Endometrial microvascular endothelial cells (primary cell): ENCODE results near the gene VWDE. TPM values are rescaled to one million over a fixed set of nuclear protein-coding genes. Genes with fewer than 3 reads are reported as not detected.

ENCODE experiments used
- in situ Hi-C: cut with HindIII; loops from 2 replicates; pipeline ENCODE4 v1.10.0; 2017; ENCODE audit warnings: low sequenced_read_pairs, low pct_unique_long_range_greater_than_20kb; ENCODE audit errors: inconsistent ontology term
- total RNA-seq: library from RNA; depleted of rRNA; stranded (reverse); fragments of >200 nt; gene quantifications from one replicate; pipeline ENCODE4 v1.2.3, GENCODE V29; 2015; ENCODE audit errors: inconsistent ontology term

The VWDE gene
- total RNA-seq, 1 donor from 2014 or later: not detected

- in situ Hi-C loops: no loop called here
Measured at GRCh38 chr7:12303062-12303461, 100.6 kb downstream of the VWDE start.

GRCh38 chr7:12300415-12300814 lies 103.2 kb downstream of the VWDE start:
- in situ Hi-C loops: no loop called here

DNA sequence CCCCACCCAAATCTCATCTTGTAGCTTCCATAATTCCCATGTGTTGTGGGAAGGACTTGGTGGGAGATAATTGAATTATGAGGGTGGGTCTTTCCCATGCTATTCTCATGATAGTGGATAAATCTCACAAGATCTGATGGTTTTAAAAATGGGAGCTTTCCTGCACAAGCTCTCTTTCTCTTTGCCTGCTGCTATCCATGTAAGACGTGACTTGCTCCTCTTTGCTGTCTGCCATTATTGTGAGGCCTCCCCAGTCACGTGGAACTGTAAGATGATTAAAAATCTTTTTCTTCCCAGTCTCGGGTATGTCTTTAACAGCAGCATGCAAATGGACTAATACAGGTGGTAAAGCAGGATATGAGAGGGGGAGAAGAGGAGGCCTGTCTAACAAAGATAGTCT lies 104.3 kb downstream of the VWDE start:
- in situ Hi-C loops: no loop called here

DNA sequence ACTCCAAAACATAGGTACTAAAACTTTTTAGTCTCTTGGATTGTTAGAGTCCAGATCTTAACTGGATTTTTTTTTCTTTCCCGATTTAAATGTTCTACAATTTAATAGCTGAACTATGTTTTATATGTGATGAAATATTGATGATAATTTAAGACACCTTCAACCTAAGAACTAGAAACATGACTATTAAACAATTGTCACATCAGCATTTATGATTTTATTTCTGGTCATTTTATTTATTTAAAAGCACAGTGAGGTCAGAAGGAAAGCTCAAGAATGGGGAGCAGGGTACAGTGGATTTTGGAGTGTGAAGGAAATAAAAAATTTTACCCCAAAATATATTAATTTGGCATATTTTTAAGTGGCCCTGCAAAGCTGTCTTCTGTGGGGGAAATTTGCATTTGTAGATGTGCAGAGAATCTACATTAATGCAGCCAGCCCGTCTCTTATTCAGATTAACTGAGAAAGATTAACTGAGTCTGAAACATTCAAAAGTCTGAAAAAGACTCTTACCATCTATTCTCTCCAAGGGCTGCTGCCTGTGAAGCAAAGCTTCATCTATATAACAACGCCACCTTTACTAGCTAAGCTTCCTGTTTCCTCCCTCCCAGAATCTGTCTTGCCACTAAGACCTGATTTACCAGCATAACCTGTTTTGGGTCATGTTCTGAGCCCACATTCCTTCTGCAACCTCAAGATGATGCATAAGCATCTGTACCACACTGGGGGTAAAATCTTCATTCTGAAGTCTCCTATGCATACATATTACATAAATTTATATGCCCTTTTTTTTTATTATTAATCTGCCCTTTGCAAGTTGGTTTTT lies 106.2 kb downstream of the VWDE start:
- in situ Hi-C loops: no loop called here

DNA sequence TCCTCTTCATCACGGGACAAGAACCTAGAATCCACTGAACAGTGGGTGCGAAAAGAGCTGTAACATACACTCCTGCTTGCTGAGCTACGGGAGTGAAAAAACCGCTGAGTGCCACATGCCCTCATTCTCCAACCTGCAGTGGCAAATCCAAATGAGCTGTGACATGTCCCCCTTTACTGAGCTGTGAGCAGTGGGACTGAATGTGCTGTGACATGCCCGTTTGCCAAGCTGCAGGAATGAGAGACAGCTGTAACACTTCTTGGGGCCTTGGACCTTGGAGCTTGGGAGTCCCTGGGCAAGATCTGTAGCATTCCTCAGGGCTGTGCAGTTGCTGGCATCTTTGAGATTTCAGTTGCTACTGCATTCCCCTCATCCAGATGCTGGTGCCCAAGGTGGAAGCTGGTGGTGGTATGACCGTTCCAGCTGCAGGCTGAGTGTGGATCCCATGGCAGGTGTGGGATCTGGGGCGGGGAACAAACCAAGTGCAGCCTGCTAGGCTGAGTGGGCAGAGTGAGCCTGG lies 107.6 kb downstream of the VWDE start:
- in situ Hi-C loops: no loop called here

DNA sequence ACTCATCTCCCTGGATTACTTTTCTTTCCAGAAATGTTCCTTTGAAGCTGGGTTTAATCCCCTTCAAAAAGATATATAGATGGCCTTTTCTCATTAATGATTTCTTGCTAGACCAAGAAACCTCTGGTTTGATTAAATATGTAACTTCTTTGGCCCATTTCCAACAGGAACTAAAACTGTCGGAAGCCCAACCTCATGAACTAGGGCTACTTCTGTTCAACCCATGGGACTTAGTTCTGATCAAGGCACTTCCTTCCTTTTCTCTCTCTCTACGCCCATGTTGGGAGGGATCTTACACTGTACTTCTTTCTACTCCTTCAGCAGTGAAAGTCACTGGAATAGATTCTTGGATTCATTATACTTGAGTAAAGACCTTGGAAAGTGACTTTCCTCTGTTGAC lies 109.0 kb downstream of the VWDE start:
- in situ Hi-C loops: no loop called here

GRCh38 chr7:12291870-12292269 lies 111.8 kb downstream of the VWDE start:
- in situ Hi-C loops: no loop called here

GRCh38 chr7:12290761-12291160 lies 112.9 kb downstream of the VWDE start:
- in situ Hi-C loops: no loop called here

GRCh38 chr7:12289996-12290395 lies 113.7 kb downstream of the VWDE start:
- in situ Hi-C loops: no loop called here

DNA sequence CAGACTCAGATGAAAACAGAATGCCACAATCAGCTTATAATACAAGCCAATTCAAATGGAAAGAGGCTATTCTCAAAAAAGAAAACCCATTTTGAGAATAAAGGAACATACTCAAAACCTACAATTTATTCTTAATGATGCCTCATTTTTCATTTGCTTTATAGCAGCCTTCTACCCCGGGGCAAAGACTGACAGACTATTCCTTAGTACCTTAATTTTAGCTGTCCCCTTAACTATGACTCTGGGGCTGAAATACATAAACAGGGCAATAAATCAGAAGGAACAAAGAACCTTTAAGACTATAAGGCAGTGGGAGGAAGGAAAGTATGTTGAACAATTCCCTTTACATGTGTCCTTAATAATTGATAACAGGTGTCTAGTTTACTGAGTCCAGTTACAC lies 115.8 kb downstream of the VWDE start:
- in situ Hi-C loops: no loop called here

DNA sequence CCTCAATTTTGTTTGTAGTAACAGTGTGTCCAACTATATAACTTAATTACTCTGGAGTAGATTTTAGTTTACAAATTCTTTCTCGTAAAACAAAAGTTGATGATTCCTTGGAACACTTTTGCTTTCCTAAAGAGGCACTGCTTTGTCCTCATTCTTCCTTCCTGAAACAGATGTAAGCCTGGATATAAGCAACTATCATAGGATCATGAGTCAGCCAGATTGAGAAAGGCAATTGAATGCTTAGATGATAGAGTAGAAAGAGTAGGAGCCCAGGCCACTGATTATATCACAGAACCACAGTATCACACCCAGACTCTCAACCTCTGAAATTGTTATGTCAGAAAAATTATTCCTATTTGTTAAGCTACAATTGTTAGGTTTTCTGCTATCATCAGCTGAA lies 122.6 kb downstream of the VWDE start:
- in situ Hi-C loops: no loop called here

Other genes with a start within 250 kb of the VWDE start
- gene TMEM106B, start 192.6 kb downstream of the VWDE start, total RNA-seq: 45.2 TPM
- 4.2 TPM for gene SCIN, start 166.9 kb upstream of the VWDE start, total RNA-seq